SKM-1 treated with dmso at 0.1 percent for 144 hours (cell line): ENCODE results near the gene MRPS14.

ENCODE experiments used
- DNase-seq: peaks from one replicate; lab custom pipeline; 2025; ENCODE audit not compliant: unreplicated experiment; lab: John Stamatoyannopoulos, UW

Gene MRPS14

DNA sequence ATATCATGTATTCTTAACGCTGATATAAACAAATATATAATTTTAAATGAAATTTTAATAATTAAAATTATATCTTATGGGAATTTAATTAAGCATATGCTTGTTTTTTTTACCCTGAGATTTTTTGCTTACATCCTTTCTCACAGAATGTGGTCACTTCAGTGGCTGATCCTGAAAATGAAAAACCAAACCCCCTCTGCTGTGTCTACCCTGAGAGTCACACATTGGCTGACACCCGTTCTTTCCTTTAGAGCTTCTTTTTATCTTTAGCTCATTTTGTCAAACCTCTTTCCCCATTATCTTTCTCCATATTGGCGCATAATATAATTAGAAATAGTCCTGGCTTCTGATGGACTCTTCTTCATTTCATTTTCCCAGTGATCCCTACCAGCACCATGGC lies 34.2 kb downstream of the MRPS14 start:
- no peak for DNase-seq

DNA sequence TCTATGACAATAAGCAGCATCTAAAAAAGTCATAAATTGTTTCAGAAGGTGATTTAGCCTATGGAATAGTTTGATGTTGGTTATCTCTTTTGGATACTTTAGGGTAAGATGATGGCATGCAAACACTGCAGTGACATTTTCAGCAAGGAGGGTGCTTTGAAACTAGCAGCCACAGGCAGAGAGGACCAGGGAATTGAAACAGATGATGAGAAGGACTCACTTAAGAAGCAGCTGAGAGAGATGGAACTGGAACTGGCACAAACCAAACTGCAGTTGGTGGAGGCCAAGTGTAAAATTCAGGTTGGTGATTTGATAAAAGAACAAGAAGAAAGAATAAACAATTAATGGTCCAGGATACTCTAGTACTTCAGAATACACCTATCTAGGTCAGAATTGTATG lies 34.7 kb downstream of the MRPS14 start:
- DNase-seq, result no peak

- no peak for DNase-seq
Observed at GRCh38 chr1:174984952-174985351, 38.3 kb downstream of the MRPS14 start.

DNA sequence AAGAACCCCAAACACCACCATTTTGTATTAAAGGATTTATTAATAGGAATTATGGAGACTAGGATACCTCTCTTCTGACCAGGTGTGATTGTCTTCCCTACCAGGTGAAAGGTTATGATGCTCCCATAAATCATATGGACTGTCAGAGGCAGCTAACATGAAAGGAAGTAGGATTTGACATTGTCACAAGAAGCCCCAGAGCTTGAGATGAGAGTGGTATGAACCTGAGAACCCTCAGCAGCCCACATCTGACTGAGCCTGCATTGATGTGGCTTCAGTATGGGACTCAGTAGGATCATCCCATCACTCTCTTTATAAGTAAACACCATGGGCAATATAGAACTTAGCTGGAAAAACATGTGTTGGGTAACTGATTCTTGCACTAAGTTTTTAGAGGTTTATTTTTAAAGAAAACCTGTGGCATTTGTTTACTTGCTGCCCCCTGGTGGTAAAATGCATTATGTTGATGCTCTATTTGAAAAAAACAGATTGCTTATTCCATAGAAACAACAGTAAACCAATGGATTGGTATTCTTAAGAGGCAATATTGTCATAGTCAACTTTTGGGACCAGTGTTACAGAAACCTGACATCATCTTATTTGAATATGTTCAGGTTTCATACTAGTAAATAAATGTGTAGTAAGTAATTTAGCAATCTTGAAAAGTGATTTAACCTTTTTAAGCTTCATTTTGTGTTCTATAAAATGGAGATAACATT lies 40.1 kb downstream of the MRPS14 start:
- DNase-seq, result peak; percentile 17

DNA sequence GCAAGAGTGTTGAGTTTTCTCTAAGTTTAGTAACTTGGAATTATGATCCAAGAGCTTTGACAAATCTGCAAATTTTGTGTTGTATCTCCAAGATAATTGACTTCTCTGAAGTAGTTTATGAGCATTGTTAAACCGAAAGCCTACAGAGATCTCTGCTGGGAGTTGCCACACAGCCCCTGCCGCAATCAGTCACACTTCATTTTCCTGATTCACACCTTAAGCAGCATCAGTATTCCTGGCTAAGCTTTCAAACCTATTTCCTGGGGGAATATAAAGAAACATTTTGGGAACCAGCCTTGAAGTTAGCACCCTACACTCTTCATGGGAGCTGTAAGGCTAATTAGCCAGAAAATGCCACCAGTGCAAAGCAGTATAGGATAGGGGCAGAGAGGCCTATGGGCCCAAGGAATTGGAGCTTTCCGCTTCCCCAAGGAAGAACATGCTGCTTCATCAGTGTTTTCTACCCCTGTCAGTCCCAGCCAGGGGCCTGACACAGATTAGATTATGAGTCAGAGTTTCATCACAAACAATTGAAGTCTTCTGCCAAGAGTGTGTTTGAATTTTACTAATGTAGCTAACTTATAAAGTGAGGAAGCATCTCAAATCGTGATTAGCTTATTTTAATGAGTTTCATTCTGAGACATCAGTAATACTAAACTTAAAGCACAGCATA lies 46.7 kb downstream of the MRPS14 start:
- DNase-seq, result no peak

- no peak for DNase-seq
Observed at GRCh38 chr1:174975764-174976163, 47.5 kb downstream of the MRPS14 start.

GRCh38 chr1:174974711-174975119 lies 48.5 kb downstream of the MRPS14 start:
- DNase-seq, result no peak

- no peak for DNase-seq
Observed at GRCh38 chr1:174971902-174972301, 51.3 kb downstream of the MRPS14 start.

DNA sequence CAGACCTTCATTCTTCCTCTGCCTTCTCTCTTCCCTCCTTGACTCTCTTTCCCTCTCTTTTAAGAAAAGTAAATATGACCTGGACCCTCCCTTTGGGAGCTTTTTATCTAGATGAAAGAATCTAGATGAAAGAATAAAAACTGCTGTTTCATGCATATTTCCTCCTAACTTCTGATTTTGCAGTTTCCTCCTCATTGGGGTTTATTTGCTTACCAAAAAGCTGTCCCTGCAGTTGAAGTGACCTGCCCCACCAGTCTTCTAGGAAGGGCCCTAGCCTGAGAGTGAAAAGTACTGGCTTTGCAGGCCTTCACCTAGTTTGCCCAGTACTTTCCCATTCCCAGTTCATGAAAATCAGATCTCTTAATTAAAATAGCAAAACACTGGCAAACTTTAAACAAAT lies 51.8 kb downstream of the MRPS14 start:
- DNase-seq, result no peak

- no peak for DNase-seq
Observed at GRCh38 chr1:174969977-174970376, 53.2 kb downstream of the MRPS14 start.

GRCh38 chr1:174968750-174969244 lies 54.4 kb downstream of the MRPS14 start:
- peak; percentile 26 for DNase-seq

GRCh38 chr1:174967845-174968705 lies 55.1 kb downstream of the MRPS14 start:
- no peak for DNase-seq

DNA sequence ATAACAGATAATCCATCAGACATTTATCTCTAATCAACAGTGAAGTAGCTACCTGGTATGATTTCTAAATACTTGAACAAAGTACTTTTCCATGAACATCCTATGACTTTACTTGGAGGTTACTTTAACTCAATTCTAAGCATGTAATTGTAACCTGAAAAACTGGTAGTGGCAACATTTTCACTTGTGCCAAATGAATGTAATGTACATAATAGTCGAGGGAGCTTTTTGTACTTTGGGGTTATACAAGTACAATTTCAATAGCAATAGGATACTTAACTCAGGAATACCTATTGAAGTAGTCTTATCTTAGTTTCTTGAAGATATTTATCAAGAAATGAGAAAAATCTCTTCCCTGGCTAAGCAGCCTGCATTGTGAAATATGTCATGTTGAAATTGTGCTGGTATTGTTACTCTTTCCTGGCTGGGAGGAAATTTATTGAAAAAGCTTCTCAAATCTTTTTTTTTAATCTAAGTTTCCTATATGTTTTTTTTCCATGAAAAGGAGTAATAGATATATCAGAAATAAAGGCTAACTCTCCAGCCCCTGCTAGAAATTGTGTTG lies 57.1 kb downstream of the MRPS14 start:
- peak; percentile 21 for DNase-seq

GRCh38 chr1:174965362-174966007 lies 57.7 kb downstream of the MRPS14 start:
- no peak for DNase-seq

DNA sequence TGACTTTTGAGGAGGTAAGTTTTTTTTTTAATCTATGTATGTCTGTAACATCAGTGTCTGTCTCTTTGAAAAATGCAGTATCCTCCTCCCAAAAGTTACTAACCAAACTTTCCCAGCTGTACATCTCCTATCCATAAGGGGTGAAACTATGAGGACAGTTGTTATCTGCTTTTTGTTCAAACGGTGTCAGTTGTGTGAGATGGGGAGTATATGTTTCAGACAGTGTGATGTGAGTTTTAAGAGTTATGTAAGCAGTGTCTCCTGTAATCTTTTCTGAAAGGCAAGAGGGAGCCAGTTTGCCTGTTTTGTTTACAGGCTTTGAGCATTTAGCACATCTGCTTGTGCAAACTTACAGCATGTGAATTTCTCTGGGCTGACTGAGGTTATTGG lies 58.3 kb downstream of the MRPS14 start:
- no peak for DNase-seq

DNA sequence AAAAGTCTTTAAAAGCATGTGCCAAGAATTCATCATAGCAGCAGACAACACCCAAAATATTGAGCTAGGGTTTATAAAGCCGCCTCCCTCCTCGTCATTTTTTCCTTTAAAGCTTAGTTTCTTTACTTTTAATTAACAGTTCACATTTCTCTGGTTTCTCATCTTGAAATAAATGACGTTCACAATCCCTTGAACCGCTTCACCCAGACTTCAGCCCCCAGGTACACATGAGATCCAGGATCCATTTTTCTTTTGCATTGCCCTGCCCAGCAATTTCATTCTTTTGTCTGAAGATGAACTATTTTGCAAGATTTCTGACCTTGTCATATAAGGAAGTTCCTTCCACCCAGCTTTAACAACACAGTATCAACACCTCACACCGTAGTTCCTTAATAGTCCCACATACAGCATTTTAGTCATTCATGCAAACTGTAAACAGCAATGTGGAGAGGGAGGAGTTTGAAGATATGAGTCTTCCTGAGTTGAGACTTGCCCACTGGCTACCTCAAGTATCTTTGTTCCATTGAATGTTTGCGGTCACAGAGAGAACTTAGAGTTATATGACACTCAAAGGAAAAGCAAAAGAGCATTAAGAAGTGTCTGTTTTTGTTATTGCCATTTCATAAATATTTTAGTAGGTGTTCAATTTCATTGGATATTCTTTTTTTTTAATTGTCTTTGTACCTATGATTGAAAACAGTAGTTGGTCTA lies 58.8 kb downstream of the MRPS14 start:
- peak; percentile 97 for DNase-seq

DNA sequence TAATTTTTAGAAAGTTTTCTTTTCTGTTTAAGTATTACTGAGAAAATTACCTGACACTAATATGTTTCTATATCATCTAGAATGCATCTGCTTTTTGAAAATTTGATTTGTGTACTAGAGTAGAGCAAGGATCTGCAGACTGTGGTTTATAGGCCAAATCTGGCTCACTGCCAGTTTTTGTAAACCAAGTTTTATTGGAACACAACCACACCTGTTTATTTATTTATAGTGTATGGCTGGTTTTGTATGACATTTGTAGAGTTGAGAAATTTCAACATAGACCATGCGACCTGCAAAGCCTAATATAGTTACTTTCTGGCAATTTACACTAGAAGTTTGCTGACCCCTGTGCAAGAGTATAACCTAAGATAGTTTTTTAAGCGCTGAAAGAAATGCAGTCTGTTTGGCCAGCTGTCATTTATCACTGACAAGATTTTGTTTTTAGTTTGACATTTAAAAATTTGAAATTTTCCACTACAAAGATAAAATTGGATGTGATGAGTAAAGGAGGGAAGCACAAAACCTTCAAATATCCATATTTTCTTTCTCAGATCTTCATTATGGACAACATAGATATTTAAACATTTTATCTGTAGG lies 59.6 kb downstream of the MRPS14 start:
- no peak for DNase-seq
